ENCODE data around the gene GCLC. TPM values are rescaled to one million over a fixed set of nuclear protein-coding genes. Genes with fewer than 3 reads are reported as not detected.

The GCLC gene
- polyA plus RNA-seq, 1 donor (not counting 4 experiments of a cell fraction or from before 2014, with no cell fraction given), result 73.2 TPM

DNA sequence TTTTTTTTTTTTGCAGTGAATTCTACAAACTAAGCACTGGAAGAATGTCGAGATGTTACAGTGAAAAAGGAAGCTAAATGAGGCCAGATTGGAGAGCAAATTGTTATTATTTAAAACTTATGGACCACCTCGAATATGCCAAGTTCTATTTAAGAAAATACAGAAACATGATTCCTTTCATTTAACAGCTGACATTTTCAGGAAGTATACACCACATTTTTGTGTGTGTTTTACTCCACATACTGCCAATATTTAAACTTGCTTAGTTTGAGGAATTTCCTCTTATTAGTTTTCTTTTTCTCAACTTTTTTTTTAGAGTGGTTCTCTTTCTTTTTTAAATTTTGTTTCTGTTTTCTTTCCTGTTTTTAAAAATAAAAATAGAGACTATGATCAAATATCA lies 37.0 kb upstream of the GCLC start:
- Histone ChIP-seq H4K20me1 (ENCODE audit: control insufficient read depth, extremely low read depth, insufficient read depth, low read length) (no peaks in the 10 kb centered on the region), H3K4me1 (ENCODE audit: control insufficient read depth, extremely low read depth, insufficient read depth, low read length) (peaks cover 20% of the 10 kb centered on the region), H3K27ac (ENCODE audit: control insufficient read depth, insufficient read depth, low read length) (no peak overlapping the region), H3K27me3 (ENCODE audit: control insufficient read depth, extremely low read depth, insufficient read depth, low read length) (no peaks in the 10 kb centered on the region), H3K79me2 (ENCODE audit: control insufficient read depth, insufficient read depth, low read length) (no peaks in the 10 kb centered on the region), H3K9me1 (ENCODE audit: control insufficient read depth, extremely low read depth, insufficient read depth, low read length) (no peaks in the 10 kb centered on the region), H3K36me3 (ENCODE audit: control insufficient read depth in 2 of 2, extremely low read depth in 1 of 2, insufficient read depth in 2 of 2, low read length in 2 of 2) (no peaks in the 10 kb centered on the region), H3K9ac (ENCODE audit: control insufficient read depth, extremely low read depth, insufficient read depth, low read length) (no peak overlapping the region), H3K9me3 (ENCODE audit: control insufficient read depth, low read depth, low read length) (no peaks in the 10 kb centered on the region), H3K4me2 (ENCODE audit: control insufficient read depth, extremely low read depth, insufficient read depth, low read depth, low read length) (no peak overlapping the region), H2AFZ (ENCODE audit: control insufficient read depth, low read length) (no peak overlapping the region), H3K4me3 (ENCODE audit: control insufficient read depth in 2 of 3, extremely low read depth in 1 of 3, insufficient read depth in 2 of 3, low read depth in 1 of 3, low read length in 3 of 3) (no peak overlapping the region)
- TF ChIP-seq, protein P1, sequence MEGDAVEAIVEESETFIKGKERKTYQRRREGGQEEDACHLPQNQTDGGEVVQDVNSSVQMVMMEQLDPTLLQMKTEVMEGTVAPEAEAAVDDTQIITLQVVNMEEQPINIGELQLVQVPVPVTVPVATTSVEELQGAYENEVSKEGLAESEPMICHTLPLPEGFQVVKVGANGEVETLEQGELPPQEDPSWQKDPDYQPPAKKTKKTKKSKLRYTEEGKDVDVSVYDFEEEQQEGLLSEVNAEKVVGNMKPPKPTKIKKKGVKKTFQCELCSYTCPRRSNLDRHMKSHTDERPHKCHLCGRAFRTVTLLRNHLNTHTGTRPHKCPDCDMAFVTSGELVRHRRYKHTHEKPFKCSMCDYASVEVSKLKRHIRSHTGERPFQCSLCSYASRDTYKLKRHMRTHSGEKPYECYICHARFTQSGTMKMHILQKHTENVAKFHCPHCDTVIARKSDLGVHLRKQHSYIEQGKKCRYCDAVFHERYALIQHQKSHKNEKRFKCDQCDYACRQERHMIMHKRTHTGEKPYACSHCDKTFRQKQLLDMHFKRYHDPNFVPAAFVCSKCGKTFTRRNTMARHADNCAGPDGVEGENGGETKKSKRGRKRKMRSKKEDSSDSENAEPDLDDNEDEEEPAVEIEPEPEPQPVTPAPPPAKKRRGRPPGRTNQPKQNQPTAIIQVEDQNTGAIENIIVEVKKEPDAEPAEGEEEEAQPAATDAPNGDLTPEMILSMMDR (optimal IDR thresholded peaks at IDR 0.05 in 1 of 3, IDR thresholded peaks at IDR 0.05 in 1 of 3, conservative IDR thresholded peaks at IDR 0.05 in 1 of 3; ENCODE audit: extremely low read depth in 1 of 3, insufficient read depth in 2 of 3, low read length in 3 of 3), result no peak
- no peak for TF ChIP-seq EZH2 (IDR thresholded peaks at IDR 0.05; ENCODE audit: low read length)
- DNase-seq (ENCODE audit: low read depth, low spot score) (no peak), FAIRE-seq (no peak)
- dilution Hi-C loops (cut with MboI; ENCODE audit: extremely low pct_ligation_motif_present, low sequenced_read_pairs), result no loop called here

DNA sequence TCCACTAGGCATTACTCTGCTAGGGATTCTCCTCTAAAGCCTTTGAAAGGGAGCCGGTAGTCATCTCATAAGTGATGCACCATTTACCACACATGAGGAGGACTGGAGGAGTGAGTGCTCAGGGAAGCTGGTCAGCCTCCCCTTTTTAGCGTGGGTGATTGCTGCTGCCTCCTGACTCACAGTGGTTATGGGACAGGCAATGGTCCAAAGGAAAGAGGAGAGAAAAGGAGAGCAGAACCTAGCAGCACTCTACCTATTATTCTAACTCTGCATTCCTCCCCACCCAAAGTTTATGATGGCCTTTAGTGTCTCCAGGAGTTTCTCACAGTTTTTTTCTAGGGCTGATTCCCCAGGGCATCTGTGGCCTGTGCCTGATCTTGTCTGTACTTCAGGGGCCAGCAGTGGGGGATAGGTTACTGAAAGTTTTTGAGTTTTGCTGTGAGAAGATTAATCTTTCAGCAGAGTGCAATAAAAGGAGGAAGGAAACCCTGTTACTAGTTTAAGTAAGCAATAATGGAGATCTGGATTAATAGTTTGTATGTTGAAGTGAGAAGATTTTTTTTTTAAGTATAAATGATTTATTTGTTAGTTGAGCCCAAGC lies 36.4 kb upstream of the GCLC start:
- TF ChIP-seq, protein P1 (optimal IDR thresholded peaks at IDR 0.05 in 1 of 3, IDR thresholded peaks at IDR 0.05 in 1 of 3, conservative IDR thresholded peaks at IDR 0.05 in 1 of 3; ENCODE audit: extremely low read depth in 1 of 3, insufficient read depth in 2 of 3, low read length in 3 of 3), result no peak
- TF ChIP-seq EZH2 (IDR thresholded peaks at IDR 0.05; ENCODE audit: low read length), result no peak
- Histone ChIP-seq H2AFZ (ENCODE audit: control insufficient read depth, low read length) (no peak overlapping the region), H3K36me3 (ENCODE audit: control insufficient read depth in 2 of 2, extremely low read depth in 1 of 2, insufficient read depth in 2 of 2, low read length in 2 of 2) (no peaks in the 10 kb centered on the region), H3K4me3 (ENCODE audit: control insufficient read depth in 2 of 3, extremely low read depth in 1 of 3, insufficient read depth in 2 of 3, low read depth in 1 of 3, low read length in 3 of 3) (no peak overlapping the region), H3K9ac (ENCODE audit: control insufficient read depth, extremely low read depth, insufficient read depth, low read length) (no peak overlapping the region), H3K4me2 (ENCODE audit: control insufficient read depth, extremely low read depth, insufficient read depth, low read depth, low read length) (no peak overlapping the region), H3K79me2 (ENCODE audit: control insufficient read depth, insufficient read depth, low read length) (no peaks in the 10 kb centered on the region), H4K20me1 (ENCODE audit: control insufficient read depth, extremely low read depth, insufficient read depth, low read length) (no peaks in the 10 kb centered on the region), H3K9me1 (ENCODE audit: control insufficient read depth, extremely low read depth, insufficient read depth, low read length) (no peaks in the 10 kb centered on the region), H3K9me3 (ENCODE audit: control insufficient read depth, low read depth, low read length) (no peaks in the 10 kb centered on the region), H3K27ac (ENCODE audit: control insufficient read depth, insufficient read depth, low read length) (no peak overlapping the region), H3K4me1 (ENCODE audit: control insufficient read depth, extremely low read depth, insufficient read depth, low read length) (peaks cover 20% of the 10 kb centered on the region), H3K27me3 (ENCODE audit: control insufficient read depth, extremely low read depth, insufficient read depth, low read length) (no peaks in the 10 kb centered on the region)
- FAIRE-seq (peak; percentile 84), DNase-seq (ENCODE audit: low read depth, low spot score) (no peak)
- dilution Hi-C loops (cut with MboI; ENCODE audit: extremely low pct_ligation_motif_present, low sequenced_read_pairs), result no loop called here
